ENCODE data around the gene C19orf12. TPM values are rescaled to one million over a fixed set of nuclear protein-coding genes. Genes with fewer than 3 reads are reported as not detected.

The C19orf12 gene
- total and polyA plus RNA-seq, 2 of the 13 experiments (the other 11 are each of a cell fraction or from before 2014, with no cell fraction given): 17.7 to 34.4 TPM

DNA sequence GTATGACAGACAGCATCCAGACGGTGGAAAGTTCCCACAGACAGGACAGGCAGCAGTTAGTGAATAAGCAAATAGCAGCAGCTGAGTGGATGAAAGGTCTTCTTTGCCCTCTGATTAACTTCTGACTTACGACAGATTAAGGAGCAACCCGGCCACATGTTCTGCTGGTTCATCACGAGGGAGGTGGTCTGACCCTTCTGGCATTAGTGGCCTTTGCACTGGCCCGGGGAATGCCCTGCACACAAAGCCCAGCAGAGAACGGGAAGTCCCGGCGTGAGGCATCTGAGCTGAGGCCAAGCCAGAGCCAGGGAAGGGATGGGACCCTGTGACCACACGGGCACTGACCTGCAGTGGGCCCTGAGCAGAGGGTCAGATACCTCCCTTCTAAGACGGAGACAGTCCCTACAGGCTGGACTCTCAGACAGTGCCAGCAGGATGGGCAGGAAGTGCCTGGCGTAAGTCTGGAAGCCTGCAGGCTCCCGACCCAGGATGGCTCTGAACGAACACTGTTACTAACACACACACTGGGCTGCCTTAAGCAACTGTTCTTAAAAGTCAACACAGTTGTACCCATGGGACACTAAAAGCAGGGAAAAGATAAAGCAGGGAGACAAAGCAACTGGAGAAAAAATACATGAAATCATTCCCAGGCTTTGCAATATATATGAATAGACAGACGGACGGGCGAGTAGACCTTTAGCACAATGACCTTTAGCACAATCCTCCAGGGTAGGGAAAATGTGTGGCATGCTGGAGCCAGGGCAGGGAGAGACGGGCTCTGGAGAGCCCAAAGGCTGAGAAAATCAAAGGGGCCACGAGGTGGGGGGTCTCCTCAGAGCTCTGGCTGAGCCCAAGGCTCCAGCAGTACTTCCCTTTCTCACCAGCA is 6.3 kb downstream of the C19orf12 start (continued):
- TF ChIP-seq ZBTB40 (IDR thresholded peaks at IDR 0.05): no peak
- TF ChIP-seq ZBTB40 (CRISPR knock-in tag; IDR thresholded peaks at IDR 0.05): no peak
- TF ChIP-seq ZSCAN12 (CRISPR knock-in tag; IDR thresholded peaks at IDR 0.05): no peak
- no peak for TF ChIP-seq FIP1L1 (IDR thresholded peaks at IDR 0.05; ENCODE audit: borderline replicate concordance, insufficient read depth, low read depth, low read length)
- 0 out of 2 replicates have a peak, but pooled peaks have one; percentile 16 for TF ChIP-seq NFKBIZ (CRISPR knock-in tag; IDR thresholded peaks at IDR 0.05)
- TF ChIP-seq FOXP1 (IDR thresholded peaks at IDR 0.05): no peak
- TF ChIP-seq FOXP1 (CRISPR knock-in tag; IDR thresholded peaks at IDR 0.05): no peak; the same call in 1 of the 2 replicates
- peak; percentile 94 for TF ChIP-seq SKI (IDR thresholded peaks at IDR 0.05; ENCODE audit: partially characterized antibody)
- no peak for TF ChIP-seq TMF1 (CRISPR knock-in tag; IDR thresholded peaks at IDR 0.05; ENCODE audit: low read depth)
- TF ChIP-seq ZNF850 (CRISPR knock-in tag; conservative IDR thresholded peaks at IDR 0.05): no peak
- TF ChIP-seq ZNF17 (CRISPR knock-in tag; IDR thresholded peaks at IDR 0.05): no peak
- TF ChIP-seq ZNF629 (CRISPR knock-in tag; conservative IDR thresholded peaks at IDR 0.05): peak; percentile 20; the same call in 1 of the 2 replicates
- TF ChIP-seq SAP130 (CRISPR knock-in tag; IDR thresholded peaks at IDR 0.05; ENCODE audit: low read depth): peak; percentile 77
- no peak for TF ChIP-seq MXD3 (CRISPR knock-in tag; IDR thresholded peaks at IDR 0.05)
- no peak for TF ChIP-seq XBP1 (CRISPR knock-in tag; IDR thresholded peaks at IDR 0.05)
